ENCODE results near the gene ACSL1.

ACSL1 gene

GRCh38 chr4:184733654-184734524 lies 91.9 kb downstream of the ACSL1 start, which contains the start of gene CENPU:
TSS of gene CENPU (minus strand) at chr4:184734096. CDS start at chr4:184734062, 34 bp downstream.
- in situ Hi-C loops (cut with MboI; ENCODE audit: low sequenced_read_pairs) = no loop called here

GRCh38 chr4:184732126-184732525 lies 93.6 kb downstream of the ACSL1 start:
- in situ Hi-C loops (cut with MboI; ENCODE audit: low sequenced_read_pairs) = no loop called here

- in situ Hi-C loops (cut with MboI; ENCODE audit: low sequenced_read_pairs) = no loop called here
These were observed 94.7 kb downstream of the ACSL1 start for GRCh38 chr4:184731056-184731455.

- in situ Hi-C loops (cut with MboI; ENCODE audit: low sequenced_read_pairs) = no loop called here
These were observed 95.8 kb downstream of the ACSL1 start for GRCh38 chr4:184729946-184730345.

GRCh38 chr4:184728858-184729257 lies 96.9 kb downstream of the ACSL1 start:
- in situ Hi-C loops (cut with MboI; ENCODE audit: low sequenced_read_pairs) = no loop called here

- in situ Hi-C loops (cut with MboI; ENCODE audit: low sequenced_read_pairs) = no loop called here
These were observed 98.3 kb downstream of the ACSL1 start for GRCh38 chr4:184727430-184727829.

GRCh38 chr4:184722798-184723197 lies 103.0 kb downstream of the ACSL1 start:
- in situ Hi-C loops (cut with MboI; ENCODE audit: low sequenced_read_pairs) = no loop called here

GRCh38 chr4:184721254-184721653 lies 104.5 kb downstream of the ACSL1 start:
- in situ Hi-C loops (cut with MboI; ENCODE audit: low sequenced_read_pairs) = no loop called here

- in situ Hi-C loops (cut with MboI; ENCODE audit: low sequenced_read_pairs) = no loop called here
These were observed 106.4 kb downstream of the ACSL1 start for GRCh38 chr4:184719407-184719806.

GRCh38 chr4:184715526-184715925 lies 110.2 kb downstream of the ACSL1 start:
- in situ Hi-C loops (cut with MboI; ENCODE audit: low sequenced_read_pairs) = no loop called here

GRCh38 chr4:184713887-184714286 lies 111.9 kb downstream of the ACSL1 start:
- in situ Hi-C loops (cut with MboI; ENCODE audit: low sequenced_read_pairs) = no loop called here

- in situ Hi-C loops (cut with MboI; ENCODE audit: low sequenced_read_pairs) = no loop called here
These were observed 113.4 kb downstream of the ACSL1 start for GRCh38 chr4:184712322-184712721.

GRCh38 chr4:184706453-184706852 lies 119.3 kb downstream of the ACSL1 start:
- in situ Hi-C loops (cut with MboI; ENCODE audit: low sequenced_read_pairs) = no loop called here

- in situ Hi-C loops (cut with MboI; ENCODE audit: low sequenced_read_pairs) = no loop called here
These were observed 120.1 kb downstream of the ACSL1 start for GRCh38 chr4:184705692-184706091.

Data from HL-60/S4 treated with phorbol 12-myristate 13-acetate at 8.2 ng/mL for 4 days and 3 days (cell line).